NCI-H69 (cell line): Measurements from ENCODE around the gene PITPNM3.
A peak's percentile ranks its signal among the peaks of the same experiment; 100 is the strongest.
"Not testable (repeated sequence)": the region's sequence is repeated elsewhere in the genome, so short reads cannot be mapped to it uniquely, and the experiment has no call there.

Experiments used
- DNase-seq: peaks from one replicate; lab custom pipeline; 2025; lab: John Stamatoyannopoulos, UW

PITPNM3 gene

GRCh38 chr17:6501359-6501758 is 55.0 kb downstream of the PITPNM3 start:
- no peak for DNase-seq

- DNase-seq, result peak; percentile 15
Measured at GRCh38 chr17:6498901-6499540, 57.3 kb downstream of the PITPNM3 start.

- no peak for DNase-seq
Measured at GRCh38 chr17:6498356-6498755, 58.0 kb downstream of the PITPNM3 start.

- peak; percentile 6 for DNase-seq
Measured at GRCh38 chr17:6497496-6498221, 58.7 kb downstream of the PITPNM3 start.

GRCh38 chr17:6496640-6497441 is 59.5 kb downstream of the PITPNM3 start:
- peak; percentile 62 for DNase-seq

- DNase-seq, result peak; percentile 3
Measured at GRCh38 chr17:6496116-6496481, 60.3 kb downstream of the PITPNM3 start.

GRCh38 chr17:6495450-6496115 is 60.8 kb downstream of the PITPNM3 start:
- no peak for DNase-seq

- no peak for DNase-seq
Measured at GRCh38 chr17:6494239-6494941, 62.0 kb downstream of the PITPNM3 start.

- DNase-seq, result no peak
Measured at GRCh38 chr17:6492892-6493674, 63.3 kb downstream of the PITPNM3 start.

- DNase-seq, result no peak
Measured at GRCh38 chr17:6491071-6491700, 65.2 kb downstream of the PITPNM3 start.

GRCh38 chr17:6489016-6489550 is 67.3 kb downstream of the PITPNM3 start:
- no peak for DNase-seq

- DNase-seq, result no peak
Measured at GRCh38 chr17:6488008-6488539, 68.3 kb downstream of the PITPNM3 start.

GRCh38 chr17:6487251-6488007 is 68.9 kb downstream of the PITPNM3 start:
- peak; percentile 57 for DNase-seq

- no peak for DNase-seq
Measured at GRCh38 chr17:6485646-6486412, 70.5 kb downstream of the PITPNM3 start.

GRCh38 chr17:6483507-6483906 is 72.8 kb downstream of the PITPNM3 start:
- no peak for DNase-seq

- DNase-seq, result not testable (repeated sequence)
Measured at GRCh38 chr17:6482796-6483195, 73.6 kb downstream of the PITPNM3 start.

- DNase-seq, result no peak
Measured at GRCh38 chr17:6482105-6482455, 74.3 kb downstream of the PITPNM3 start.

GRCh38 chr17:6480303-6480675 is 76.1 kb downstream of the PITPNM3 start:
- DNase-seq, result no peak
